Right lobe of liver (tissue), 6 donors: Measurements from ENCODE around the gene PADI3. TPM values are rescaled to one million over a fixed set of nuclear protein-coding genes. Genes with fewer than 3 reads are reported as not detected.
A peak's percentile ranks its signal among the peaks of the same experiment; 100 is the strongest.

ENCODE experiments used
- ATAC-seq, 4 donors: fragments of 200-7000 bp; cut with Tn5 transposase; one replicate each; pipeline ENCODE4 v1.9.1; 2020; ENCODE audit warnings: mild to moderate bottlenecking in 4 of 4, moderate library complexity in 4 of 4
- DNase-seq, 3 donors: peaks; one replicate each; pipeline ENCODE4 v3.0.0-alpha.2; 2020
- H3K27ac ChIP-seq, 3 donors: fragments of 200-600 bp; one replicate each; pipeline ENCODE4 v1.8.0; 2022
- H3K27me3 ChIP-seq, 2 donors: fragments of 200-600 bp; one replicate each; pipeline ENCODE4 v1.8.0; 2022
- H3K36me3 ChIP-seq, 4 donors: fragments of 200-600 bp; sonication (generic) in 1 of 4; one replicate each; pipeline versions ENCODE4 v1.5.1 to v1.8.0; 2017 to 2022; ENCODE audit warnings: control low read depth in 1 of 4
- H3K4me1 ChIP-seq, 4 donors: fragments of 200-600 bp; sonication (generic) in 1 of 4; one replicate each; pipeline versions ENCODE4 v1.5.1 to v1.8.0; 2017 to 2022; ENCODE audit warnings: control low read depth in 1 of 4
- H3K4me3 ChIP-seq, 3 donors: fragments of 200-600 bp; one replicate each; pipeline ENCODE4 v1.8.0; 2022
- H3K9me3 ChIP-seq, 4 donors: fragments of 200-600 bp; sonication (generic) in 1 of 4; one replicate each; pipeline versions ENCODE4 v1.5.1 to v1.8.0; 2017 to 2022; ENCODE audit warnings: control low read depth in 1 of 4
- CTCF ChIP-seq, 4 donors: fragments of 200-600 bp in 3 of 4; fragments of 450-650 bp in 1 of 4; IDR thresholded peaks; one replicate each; pipeline versions ENCODE4 v1.5.1 to v1.8.0; 2016 to 2022; ENCODE audit warnings: antibody characterized with exemption in 4 of 4, mild to moderate bottlenecking in 2 of 4
- POLR2A ChIP-seq: fragments of 450-650 bp; IDR thresholded peaks from one replicate; pipeline ENCODE4 v1.6.1; 2017; ENCODE audit warnings: antibody characterized with exemption, mild to moderate bottlenecking
- WGBS: methylation state at CpG from one replicate; pipeline ENCODE4 v1.1.6; 2018; ENCODE audit warnings: low coverage, low lambda C conversion rate; ENCODE audit not compliant: insufficient coverage; ENCODE audit errors: missing lambda C conversion rate; 5-methylcytosine and 5-hydroxymethylcytosine counted together
- intact Hi-C, 2 donors: fragments of 100-400 bp; cut with DNase I; formaldehyde crosslinking; loops; one replicate each; pipeline versions ENCODE4 v1.11.2 to v1.14.1; 2022
- total RNA-seq, 6 experiments: library from RNA; depleted of rRNA in 2 of 6; stranded (reverse); fragments of >200 nt in 2 of 6; fragmentation: NEBNext Ultra II Directional in 3 of 6; extraction: Animal tissue kit (Norgen Biotek cat#: 25700) in 3 of 6; gene quantifications; one replicate each; pipeline versions ENCODE4 v1.1.0 to v1.2.4, GENCODE V29; 2016 to 2023
- donor health status: DM: no; HTN: yes; CAD: no.
- donor health status: DM: no; HTN: no; CAD: no.
- donor health status: DM: no; HTN: no; CAD: no.
- donor health status: DM: no; HTN: yes; CAD: no.
- donor health status: DM: no; HTN: yes; CAD: no.

PADI3 gene
- total RNA-seq, 6 experiments from 2014 or later, result not detected

DNA sequence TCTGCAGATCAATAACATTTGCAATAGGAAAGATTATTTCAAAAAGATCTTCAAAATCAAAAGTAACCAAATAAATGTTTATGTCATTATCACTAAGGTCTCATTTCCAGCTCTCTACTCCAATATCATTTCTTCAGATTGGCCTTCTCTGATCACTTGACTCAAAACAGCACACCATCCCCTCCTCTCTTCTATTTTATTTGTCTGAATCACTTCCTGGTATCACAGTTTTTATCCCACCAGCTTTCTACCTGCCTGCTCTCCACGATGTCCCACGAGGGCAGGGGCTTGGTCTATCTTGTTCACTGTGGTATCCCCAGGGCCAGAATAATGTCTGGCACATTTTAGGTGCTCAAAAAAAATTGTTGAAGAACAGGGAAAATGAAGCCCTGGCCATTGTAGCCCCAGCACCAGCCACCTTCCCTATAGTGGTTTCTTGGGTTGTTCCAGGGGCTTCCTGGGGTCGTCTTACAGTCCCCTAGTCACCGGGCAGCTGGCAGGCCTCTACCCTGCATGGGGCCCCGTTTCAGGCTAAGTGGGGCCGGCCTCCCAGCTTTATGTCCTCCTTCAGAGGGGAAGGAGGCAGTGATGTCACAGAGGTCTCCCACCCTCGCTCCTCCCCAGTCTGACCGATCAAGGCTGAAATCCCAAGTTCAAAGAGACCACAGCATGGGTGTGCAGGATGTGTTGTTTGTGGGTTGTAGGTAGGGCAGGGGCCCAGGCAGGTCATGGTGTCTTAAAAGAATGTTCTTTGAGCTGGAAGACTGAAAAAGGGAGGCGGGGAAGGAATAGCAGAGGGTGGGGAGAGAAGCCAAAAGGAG, 47.5 kb upstream of the PADI3 start:
- TF ChIP-seq CTCF (IDR thresholded peaks at IDR 0.05), result no peak
- no peak for TF ChIP-seq POLR2A
- H3K9me3 ChIP-seq, result no peaks in the 10 kb centered on the region
- no peak for ATAC-seq
- H3K4me3 ChIP-seq, result no peak overlapping the region
- intact Hi-C loops, result no loop called here
- H3K27me3 ChIP-seq, result no peaks in the 10 kb centered on the region
- no peak overlapping the region for H3K27ac ChIP-seq
- DNase-seq, result peak in 1 of 3 donors; percentile 31
- no peaks in the 10 kb centered on the region for H3K4me1 ChIP-seq
- 48% methylated on average over 7 of the region's 9 CpGs for WGBS
- no peaks in the 10 kb centered on the region for H3K36me3 ChIP-seq

DNA sequence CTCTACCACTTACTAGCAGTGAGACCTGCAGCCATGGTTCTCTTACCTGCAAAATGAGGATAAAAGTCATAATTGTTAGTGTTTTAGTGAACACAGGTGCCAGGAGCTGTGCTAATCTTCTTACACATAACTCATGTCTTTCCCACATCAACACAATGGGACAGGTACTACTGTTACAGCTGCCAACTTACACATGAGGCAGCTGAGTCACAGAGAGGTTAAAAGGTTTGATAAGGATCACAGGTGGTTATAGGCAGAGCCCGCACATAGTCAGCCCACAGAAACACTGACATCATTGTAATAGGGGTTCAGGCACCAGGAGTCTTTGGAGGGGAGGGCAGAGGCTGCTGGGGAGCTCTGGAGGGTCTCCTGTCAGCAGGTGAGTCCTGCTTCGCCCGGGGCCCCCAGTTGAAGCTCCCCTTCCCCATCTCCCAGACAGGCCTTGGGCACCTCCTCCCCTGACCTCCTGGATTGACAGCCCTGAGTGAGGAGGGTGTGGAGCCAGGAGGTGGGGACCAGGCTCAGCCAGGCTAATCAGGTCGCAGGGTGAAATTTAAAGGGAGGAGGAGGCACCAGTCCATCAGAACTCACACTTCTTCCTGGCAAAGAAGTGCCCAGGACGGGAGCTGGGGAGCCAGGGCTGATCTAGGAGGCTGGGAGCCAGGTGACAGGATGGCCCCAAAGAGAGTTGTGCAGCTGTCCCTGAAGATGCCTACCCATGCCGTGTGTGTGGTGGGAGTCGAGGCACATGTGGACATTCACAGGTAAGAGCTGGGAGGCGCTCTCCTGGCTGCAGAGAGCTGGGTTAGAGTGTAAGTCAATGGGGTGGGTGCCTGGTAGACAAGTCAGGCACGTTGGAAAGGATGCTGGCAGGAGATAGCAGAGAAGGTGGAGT, 44.1 kb upstream of the PADI3 start, which contains the start of gene PADI1:
PADI1 (plus strand) TSS at position 583 of the 895 bp plus-strand sequence; CDS start at position 673, 90 bp downstream.
- intact Hi-C loops, result no loop called here
- no peaks in the 10 kb centered on the region for H3K9me3 ChIP-seq

DNA sequence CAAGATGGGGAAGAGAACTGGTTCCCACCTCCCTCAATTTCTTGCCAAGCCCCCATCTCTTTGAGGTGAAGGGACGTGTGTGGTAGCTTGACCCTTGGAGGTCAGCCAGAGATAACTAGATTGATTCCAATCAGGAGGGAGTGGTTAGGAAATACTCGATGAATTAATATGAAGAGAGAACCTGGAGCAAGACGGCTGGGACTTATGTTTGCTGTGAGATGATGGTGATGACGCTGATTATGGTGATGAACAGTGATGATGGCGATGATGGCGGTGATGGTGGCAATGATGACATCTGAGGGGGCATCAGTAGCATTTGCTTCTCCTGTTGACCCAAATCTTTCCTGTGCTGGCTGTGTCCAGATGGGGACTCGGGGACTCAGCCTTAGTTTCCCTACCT, 43.2 kb upstream of the PADI3 start:
- no peaks in the 10 kb centered on the region for H3K27me3 ChIP-seq
- no peak for ATAC-seq
- peak in 1 of 3 donors; percentile 3 for DNase-seq
- H3K9me3 ChIP-seq, result no peaks in the 10 kb centered on the region
- H3K4me1 ChIP-seq, result no peaks in the 10 kb centered on the region
- H3K27ac ChIP-seq, result no peak overlapping the region
- no peak overlapping the region for H3K4me3 ChIP-seq
- no peak for TF ChIP-seq POLR2A
- no peak for TF ChIP-seq CTCF (IDR thresholded peaks at IDR 0.05)
- intact Hi-C loops, result no loop called here
- H3K36me3 ChIP-seq, result no peaks in the 10 kb centered on the region
- WGBS, result 53% methylated on average over 3 of the region's 7 CpGs

More for the DNA sequence above, 44.1 kb upstream of the PADI3 start, which contains the start of gene PADI1:
- no peaks in the 10 kb centered on the region for H3K27me3 ChIP-seq
- 28% methylated on average over 3 of the region's 9 CpGs for WGBS
- DNase-seq, result peak in 2 of 3 donors; percentile 12 to 30
- no peaks in the 10 kb centered on the region for H3K36me3 ChIP-seq
- no peaks in the 10 kb centered on the region for H3K4me1 ChIP-seq
- H3K27ac ChIP-seq, result no peak within 1 kb of the TSS
- no peak for TF ChIP-seq CTCF (IDR thresholded peaks at IDR 0.05)
- no peak for TF ChIP-seq POLR2A
- no peak for ATAC-seq
- H3K4me3 ChIP-seq, result no peak within 1 kb of the TSS

DNA sequence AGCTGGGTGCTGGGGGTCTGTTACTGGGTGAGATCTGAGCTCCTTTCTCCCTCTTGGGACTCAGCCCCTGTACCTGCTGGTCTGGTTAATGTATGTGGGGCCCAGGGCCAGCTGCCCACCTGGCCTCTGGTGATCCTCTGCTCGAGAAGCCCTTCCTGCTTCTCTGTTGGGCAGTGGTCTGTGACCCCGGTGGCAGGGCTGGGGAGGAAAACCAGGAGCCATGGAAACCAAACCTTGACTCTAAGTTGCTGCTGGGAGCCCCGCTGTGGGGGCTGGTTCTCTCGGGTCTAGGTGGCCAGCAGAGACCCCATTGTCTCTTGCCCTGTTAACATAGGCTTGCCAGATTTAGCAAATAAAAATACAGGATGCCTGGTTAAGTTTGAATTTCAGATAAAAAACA, 42.7 kb upstream of the PADI3 start:
- Histone ChIP-seq H3K4me1 (no peaks in the 10 kb centered on the region), H3K27me3 (no peaks in the 10 kb centered on the region), H3K4me3 (no peak overlapping the region), H3K36me3 (no peaks in the 10 kb centered on the region), H3K9me3 (no peaks in the 10 kb centered on the region), H3K27ac (no peak overlapping the region)
- 54% methylated on average over 4 of the region's 4 CpGs for WGBS
- intact Hi-C loops, result no loop called here
- DNase-seq (peak in 1 of 3 donors; percentile 11), ATAC-seq (no peak)
- TF ChIP-seq CTCF (IDR thresholded peaks at IDR 0.05) (no peak), POLR2A (no peak)
